HG02571 (cell line): Measurements from ENCODE around the gene CNTN1.
A peak's percentile ranks its signal among the peaks of the same experiment; 100 is the strongest.

Experiments used
- ATAC-seq: cut with Tn5 transposase; IDR thresholded peaks from one replicate; pipeline ENCODE4 v1.9.1; 2021; ENCODE audit warnings: mild to moderate bottlenecking, moderate library complexity; ENCODE audit not compliant: unreplicated experiment

The CNTN1 gene

GRCh38 chr12:40691913-40692764 is at the start of gene CNTN1:
TSS of gene CNTN1 (plus strand) at chr12:40692439.
- ATAC-seq = peak; percentile 74

- ATAC-seq = no peak
Measured at GRCh38 chr12:40643506-40643905, 48.7 kb upstream of the CNTN1 start.

GRCh38 chr12:40643976-40644375 is 48.3 kb upstream of the CNTN1 start:
- no peak for ATAC-seq

GRCh38 chr12:40644708-40645107 is 47.5 kb upstream of the CNTN1 start:
- ATAC-seq = no peak

GRCh38 chr12:40645361-40645760 is 46.9 kb upstream of the CNTN1 start:
- no peak for ATAC-seq

GRCh38 chr12:40646456-40646855 is 45.8 kb upstream of the CNTN1 start:
- no peak for ATAC-seq

GRCh38 chr12:40646911-40647310 is 45.3 kb upstream of the CNTN1 start:
- ATAC-seq = no peak

GRCh38 chr12:40647651-40648050 is 44.6 kb upstream of the CNTN1 start:
- ATAC-seq = no peak

GRCh38 chr12:40648519-40648918 is 43.7 kb upstream of the CNTN1 start:
- ATAC-seq = no peak

GRCh38 chr12:40650038-40650704 is 42.1 kb upstream of the CNTN1 start:
- no peak for ATAC-seq

GRCh38 chr12:40655451-40655850 is 36.8 kb upstream of the CNTN1 start:
- ATAC-seq = no peak

GRCh38 chr12:40662366-40662765 is 29.9 kb upstream of the CNTN1 start:
- ATAC-seq = no peak

- no peak for ATAC-seq
Measured at GRCh38 chr12:40663781-40664180, 28.5 kb upstream of the CNTN1 start.

- ATAC-seq = no peak
Measured at GRCh38 chr12:40668099-40668529, 24.1 kb upstream of the CNTN1 start.

- ATAC-seq = no peak
Measured at GRCh38 chr12:40672741-40673271, 19.4 kb upstream of the CNTN1 start.

- ATAC-seq = no peak
Measured at GRCh38 chr12:40681148-40681547, 11.1 kb upstream of the CNTN1 start.

GRCh38 chr12:40684986-40685385 is 7.3 kb upstream of the CNTN1 start:
- no peak for ATAC-seq

- no peak for ATAC-seq
Measured at GRCh38 chr12:40688085-40688725, 4.0 kb upstream of the CNTN1 start.

- ATAC-seq = no peak
Measured at GRCh38 chr12:40689576-40689975, 2.7 kb upstream of the CNTN1 start.

- ATAC-seq = no peak
Measured at GRCh38 chr12:40692765-40693206, 547 bp downstream of the CNTN1 start.

- ATAC-seq = no peak
Measured at GRCh38 chr12:40693207-40693821, 1.1 kb downstream of the CNTN1 start.
